Islet of Langerhans (tissue), 1 donor: Measurements from ENCODE around the gene TWIST2.

Experiments
- FAIRE-seq: peaks from one replicate; lab custom pipeline; 2011; peaks lifted over from hg19 to GRCh38; lab: Jason Lieb, UNC

TWIST2 gene

GRCh38 chr2:238838786-238839327, 9.0 kb upstream of the TWIST2 start:
- no peak for FAIRE-seq

GRCh38 chr2:238839428-238839827, 8.5 kb upstream of the TWIST2 start:
- FAIRE-seq = no peak

GRCh38 chr2:238841542-238842164, 6.2 kb upstream of the TWIST2 start:
- FAIRE-seq = no peak

GRCh38 chr2:238843476-238843875, 4.4 kb upstream of the TWIST2 start:
- no peak for FAIRE-seq

- no peak for FAIRE-seq
Observed at GRCh38 chr2:238845583-238846377, 2.1 kb upstream of the TWIST2 start.

- FAIRE-seq = no peak
Observed at GRCh38 chr2:238846378-238846627, 1.6 kb upstream of the TWIST2 start.

- no peak for FAIRE-seq
Observed at GRCh38 chr2:238846628-238847418, 1.1 kb upstream of the TWIST2 start.

- FAIRE-seq = no peak
Observed at GRCh38 chr2:238847419-238847801, 475 bp upstream of the TWIST2 start.

GRCh38 chr2:238848691-238848975, 748 bp downstream of the TWIST2 start:
- no peak for FAIRE-seq

- no peak for FAIRE-seq
Observed at GRCh38 chr2:238848976-238849853, 1.3 kb downstream of the TWIST2 start.

- FAIRE-seq = no peak
Observed at GRCh38 chr2:238850091-238850490, 2.2 kb downstream of the TWIST2 start.

- FAIRE-seq = no peak
Observed at GRCh38 chr2:238851026-238851425, 3.1 kb downstream of the TWIST2 start.

- no peak for FAIRE-seq
Observed at GRCh38 chr2:238851761-238852160, 3.9 kb downstream of the TWIST2 start.

GRCh38 chr2:238852206-238852869, 4.5 kb downstream of the TWIST2 start:
- no peak for FAIRE-seq

- FAIRE-seq = no peak
Observed at GRCh38 chr2:238853218-238853617, 5.3 kb downstream of the TWIST2 start.

- FAIRE-seq = no peak
Observed at GRCh38 chr2:238853721-238854120, 5.8 kb downstream of the TWIST2 start.

- FAIRE-seq = no peak
Observed at GRCh38 chr2:238854246-238854645, 6.4 kb downstream of the TWIST2 start.

GRCh38 chr2:238854699-238855229, 6.9 kb downstream of the TWIST2 start:
- FAIRE-seq = no peak

GRCh38 chr2:238855299-238855698, 7.4 kb downstream of the TWIST2 start:
- no peak for FAIRE-seq

GRCh38 chr2:238855891-238856580, 8.2 kb downstream of the TWIST2 start:
- FAIRE-seq = no peak
